Glutamatergic neuron (in vitro differentiated cells): ENCODE measurements around the gene JAM2. TPM values are rescaled to one million over a fixed set of nuclear protein-coding genes. Genes with fewer than 3 reads are reported as not detected.

ENCODE experiments used
- DNase-seq: peaks from one replicate; pipeline ENCODE4 v3.0.0; 2022
- H3K27ac Mint-ChIP-seq: one replicate; pipeline ENCODE4 v1.8.0; 2020; ENCODE audit warnings: mild to moderate bottlenecking, mixed read lengths, inconsistent platforms; ENCODE audit not compliant: unreplicated experiment
- H3K27me3 Mint-ChIP-seq: one replicate; pipeline ENCODE4 v1.8.0; 2020; ENCODE audit warnings: mild to moderate bottlenecking, moderate library complexity, mixed read lengths, inconsistent platforms; ENCODE audit not compliant: unreplicated experiment
- H3K36me3 Mint-ChIP-seq: one replicate; pipeline ENCODE4 v1.8.0; 2020; ENCODE audit warnings: mild to moderate bottlenecking, mixed read lengths, inconsistent platforms; ENCODE audit not compliant: unreplicated experiment
- H3K4me1 Mint-ChIP-seq: one replicate; pipeline ENCODE4 v1.8.0; 2020; ENCODE audit warnings: mild to moderate bottlenecking, low read depth, mixed read lengths, inconsistent platforms; ENCODE audit not compliant: unreplicated experiment
- H3K4me3 Mint-ChIP-seq: one replicate; pipeline ENCODE4 v1.8.0; 2020; ENCODE audit warnings: mild to moderate bottlenecking, mixed read lengths, inconsistent platforms; ENCODE audit not compliant: unreplicated experiment
- H3K9me3 Mint-ChIP-seq: one replicate; pipeline ENCODE4 v1.8.0; 2020; ENCODE audit warnings: mild to moderate bottlenecking, moderate library complexity, mixed read lengths, inconsistent platforms; ENCODE audit not compliant: unreplicated experiment
- total RNA-seq: library from RNA; stranded (reverse); fragmentation: NEBNext Ultra II Directional; extraction: Animal tissue kit (Norgen Biotek cat#: 25700); gene quantifications from one replicate; pipeline ENCODE4 v1.2.1, GENCODE V29; 2021; ENCODE audit not compliant: unreplicated experiment
- TF ChIP-seq, protein P1 (sequence below): fragments of 200-600 bp; sonication (generic); IDR thresholded peaks from one replicate; pipeline ENCODE4 v1.5.0; 2021; ENCODE audit not compliant: partially characterized antibody, unreplicated experiment

Gene JAM2
- total RNA-seq, 1 donor from 2014 or later, result 4.6 TPM

DNA sequence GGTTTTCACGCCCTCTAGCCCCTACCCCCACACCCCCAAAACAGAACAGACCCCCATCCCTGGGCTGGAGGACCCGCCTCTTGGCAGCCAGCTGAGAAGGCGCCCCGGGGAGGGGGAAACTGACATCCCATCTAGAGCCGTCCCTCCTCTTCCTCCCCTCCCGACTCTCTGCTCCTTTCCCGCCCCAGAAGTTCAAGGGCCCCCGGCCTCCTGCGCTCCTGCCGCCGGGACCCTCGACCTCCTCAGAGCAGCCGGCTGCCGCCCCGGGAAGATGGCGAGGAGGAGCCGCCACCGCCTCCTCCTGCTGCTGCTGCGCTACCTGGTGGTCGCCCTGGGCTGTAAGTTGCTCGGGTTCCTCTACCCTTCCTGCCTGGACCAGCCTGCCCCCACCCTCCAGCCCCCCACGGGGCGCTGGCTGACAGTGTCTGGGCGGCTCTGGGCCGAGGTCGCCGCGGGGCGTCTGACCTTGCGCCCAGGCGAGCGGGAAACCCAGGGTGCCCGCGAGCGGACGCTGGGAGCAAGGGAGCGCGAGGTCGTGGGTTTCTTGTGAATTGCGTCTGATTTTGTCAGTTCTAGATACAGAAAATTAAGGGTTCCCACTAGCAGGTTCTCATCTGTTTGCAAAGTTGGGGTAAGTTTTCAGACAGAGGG is 618 bp downstream of the JAM2 start:
- no peaks in the 10 kb centered on the region for H3K36me3 Mint-ChIP-seq
- TF ChIP-seq, protein P1, sequence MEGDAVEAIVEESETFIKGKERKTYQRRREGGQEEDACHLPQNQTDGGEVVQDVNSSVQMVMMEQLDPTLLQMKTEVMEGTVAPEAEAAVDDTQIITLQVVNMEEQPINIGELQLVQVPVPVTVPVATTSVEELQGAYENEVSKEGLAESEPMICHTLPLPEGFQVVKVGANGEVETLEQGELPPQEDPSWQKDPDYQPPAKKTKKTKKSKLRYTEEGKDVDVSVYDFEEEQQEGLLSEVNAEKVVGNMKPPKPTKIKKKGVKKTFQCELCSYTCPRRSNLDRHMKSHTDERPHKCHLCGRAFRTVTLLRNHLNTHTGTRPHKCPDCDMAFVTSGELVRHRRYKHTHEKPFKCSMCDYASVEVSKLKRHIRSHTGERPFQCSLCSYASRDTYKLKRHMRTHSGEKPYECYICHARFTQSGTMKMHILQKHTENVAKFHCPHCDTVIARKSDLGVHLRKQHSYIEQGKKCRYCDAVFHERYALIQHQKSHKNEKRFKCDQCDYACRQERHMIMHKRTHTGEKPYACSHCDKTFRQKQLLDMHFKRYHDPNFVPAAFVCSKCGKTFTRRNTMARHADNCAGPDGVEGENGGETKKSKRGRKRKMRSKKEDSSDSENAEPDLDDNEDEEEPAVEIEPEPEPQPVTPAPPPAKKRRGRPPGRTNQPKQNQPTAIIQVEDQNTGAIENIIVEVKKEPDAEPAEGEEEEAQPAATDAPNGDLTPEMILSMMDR, result peak; percentile 37
- peak overlapping the region; percentile 82 for H3K4me3 Mint-ChIP-seq
- H3K27ac Mint-ChIP-seq, result no peak overlapping the region
- peaks cover 11% of the 10 kb centered on the region for H3K4me1 Mint-ChIP-seq
- H3K27me3 Mint-ChIP-seq, result peaks cover 5% of the 10 kb centered on the region
- H3K9me3 Mint-ChIP-seq, result peaks cover 4% of the 10 kb centered on the region
- DNase-seq, result peak; percentile 73

DNA sequence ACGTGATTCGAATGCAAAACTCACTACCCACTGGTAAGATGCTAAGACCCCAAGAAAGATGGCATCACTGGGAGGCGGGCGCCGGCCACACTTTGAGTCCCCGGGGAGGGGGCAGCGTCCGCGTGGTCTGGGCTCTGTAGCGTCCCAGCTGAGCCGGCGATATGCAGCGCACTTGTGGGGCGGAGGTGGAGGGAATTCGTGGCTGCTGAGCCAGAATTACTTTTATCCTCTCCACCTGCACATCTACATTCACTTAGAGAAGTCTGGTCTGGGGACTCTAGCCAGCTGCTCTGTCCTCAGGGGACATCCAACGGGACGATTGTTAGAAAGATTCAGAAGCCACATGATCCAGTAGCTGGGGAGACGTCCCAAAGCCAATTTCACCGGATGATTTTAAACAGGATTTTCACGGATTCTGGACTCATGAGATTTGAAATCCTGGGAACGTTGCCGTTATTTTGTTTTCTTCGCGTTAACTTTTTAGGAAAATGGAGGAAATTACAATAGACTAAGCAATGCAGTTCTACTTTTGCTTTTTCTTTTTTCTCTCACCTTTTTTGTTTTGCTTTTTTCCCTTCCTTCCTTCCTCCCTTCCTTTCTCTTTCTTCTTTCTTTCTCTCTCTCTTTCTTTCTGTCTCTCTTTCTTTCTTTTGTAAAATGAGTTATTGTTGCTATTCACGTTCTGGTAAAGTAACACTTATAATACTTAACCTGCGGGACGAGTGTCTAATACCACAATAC is 1.3 kb downstream of the JAM2 start:
- H3K27ac Mint-ChIP-seq, result no peak overlapping the region
- peaks cover 11% of the 10 kb centered on the region for H3K4me1 Mint-ChIP-seq
- peaks cover 5% of the 10 kb centered on the region for H3K27me3 Mint-ChIP-seq
- peak overlapping the region; percentile 82 for H3K4me3 Mint-ChIP-seq
- H3K36me3 Mint-ChIP-seq, result no peaks in the 10 kb centered on the region
- peaks cover 4% of the 10 kb centered on the region for H3K9me3 Mint-ChIP-seq
- TF ChIP-seq, protein P1, result no peak
- DNase-seq, result peak; percentile 74

DNA sequence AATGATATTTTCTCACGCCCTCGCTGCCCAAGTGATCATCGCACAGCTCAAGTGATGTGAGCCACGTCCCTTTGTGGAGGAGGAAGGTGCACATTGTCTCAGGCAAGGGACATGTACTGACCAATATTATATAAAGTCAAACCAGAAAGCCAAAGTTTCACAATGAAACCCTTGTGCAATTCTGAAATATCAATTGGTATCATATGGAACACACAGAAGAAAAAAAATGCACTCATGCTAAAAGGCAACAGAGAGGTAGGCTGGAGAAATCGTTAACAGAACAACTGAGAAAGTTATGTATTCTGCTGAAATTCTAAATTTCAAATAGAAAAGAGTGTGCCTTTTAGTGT is 1.9 kb downstream of the JAM2 start:
- H3K27ac Mint-ChIP-seq, result no peak overlapping the region
- H3K4me1 Mint-ChIP-seq, result peaks cover 11% of the 10 kb centered on the region
- no peaks in the 10 kb centered on the region for H3K36me3 Mint-ChIP-seq
- peaks cover 5% of the 10 kb centered on the region for H3K27me3 Mint-ChIP-seq
- H3K9me3 Mint-ChIP-seq, result peaks cover 4% of the 10 kb centered on the region
- TF ChIP-seq, protein P1, result no peak
- peak overlapping the region; percentile 82 for H3K4me3 Mint-ChIP-seq
- no peak for DNase-seq

DNA sequence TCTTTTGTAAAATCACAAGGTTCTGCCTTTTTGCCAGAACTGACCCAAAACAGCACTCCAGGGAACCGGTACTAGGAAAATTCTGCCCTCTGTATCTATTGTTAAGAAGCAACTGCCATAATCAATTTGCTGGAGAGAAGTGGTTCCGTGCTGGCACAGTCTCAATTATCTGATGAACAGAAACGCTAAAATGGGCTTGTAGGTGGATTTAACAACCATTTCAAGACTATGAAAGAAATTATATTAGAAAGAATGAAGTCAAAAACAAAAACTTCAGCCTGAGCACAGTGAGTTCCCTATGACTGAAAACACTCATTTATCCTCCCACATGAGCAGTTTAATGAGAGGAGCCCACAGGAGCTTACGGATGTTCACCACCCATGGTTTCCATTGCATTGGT is 4.4 kb downstream of the JAM2 start:
- Mint-ChIP-seq H3K27ac (no peak overlapping the region), H3K27me3 (peaks cover 5% of the 10 kb centered on the region), H3K36me3 (no peaks in the 10 kb centered on the region), H3K4me3 (no peak overlapping the region), H3K9me3 (peaks cover 4% of the 10 kb centered on the region), H3K4me1 (peaks cover 8% of the 10 kb centered on the region)
- no peak for DNase-seq
- TF ChIP-seq, protein P1, result no peak

DNA sequence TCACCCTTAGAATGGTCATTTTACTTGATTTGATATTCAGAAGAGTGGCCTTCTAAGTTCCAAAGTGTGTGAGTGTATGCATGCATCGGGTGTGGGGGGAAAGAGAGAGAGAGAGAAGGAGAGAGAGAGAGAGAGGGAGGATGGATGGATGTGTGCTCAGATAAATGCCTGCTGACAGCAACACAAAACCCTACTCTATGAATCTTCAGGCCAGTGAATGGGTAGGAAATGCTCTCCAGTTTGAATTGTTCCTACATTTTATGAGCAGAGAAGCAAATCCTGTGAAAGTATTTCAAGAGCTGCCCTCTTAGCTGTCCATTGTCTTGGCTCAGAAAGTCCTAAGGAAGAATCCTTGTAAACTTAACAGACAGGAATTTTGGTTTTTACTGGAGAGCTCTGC is 7.4 kb downstream of the JAM2 start:
- Mint-ChIP-seq H3K27me3 (no peaks in the 10 kb centered on the region), H3K4me3 (no peak overlapping the region), H3K36me3 (no peaks in the 10 kb centered on the region), H3K4me1 (no peaks in the 10 kb centered on the region), H3K9me3 (no peaks in the 10 kb centered on the region), H3K27ac (no peak overlapping the region)
- TF ChIP-seq, protein P1, result no peak
- DNase-seq, result no peak
